Measurements from ENCODE around the gene SCCPDH.

GRCh38 chr1:246761396-246761795, 37.2 kb downstream of the SCCPDH start:
- no peak for TF ChIP-seq CTCF (IDR thresholded peaks at IDR 0.05; ENCODE audit: poor library complexity)
- TF ChIP-seq EZH2phosphoT487 (IDR thresholded peaks at IDR 0.05; ENCODE audit: low read depth, severe bottlenecking, unreplicated experiment) = no peak

Data from hepatocyte (in vitro differentiated cells).